Measurements from ENCODE around the gene SCAMP1.
A peak's percentile ranks its signal among the peaks of the same experiment; 100 is the strongest.

The SCAMP1 gene

DNA sequence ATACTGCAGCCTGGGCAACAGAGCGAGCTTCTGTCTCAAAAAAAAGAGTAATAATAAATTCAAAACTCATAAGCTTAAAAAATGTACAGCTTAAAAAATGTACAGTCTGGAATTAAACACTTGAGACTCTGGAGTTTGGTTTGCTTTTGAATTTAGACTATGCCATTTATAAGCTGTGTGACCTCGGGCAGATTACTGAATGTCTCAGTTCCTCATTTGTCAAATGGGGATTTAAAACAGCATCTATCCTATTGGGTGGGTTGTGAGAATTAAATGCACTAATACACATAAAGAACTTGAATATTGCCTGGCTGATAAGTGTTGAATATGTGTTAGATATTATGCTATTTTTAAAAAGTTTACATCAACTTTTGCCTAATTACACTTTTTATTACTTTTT lies 98.4 kb downstream of the SCAMP1 start:
- Histone ChIP-seq H3K9me2 (replicated peaks; ENCODE audit: insufficient read depth, low read length) (no peaks in the 10 kb centered on the region), H3K9me3 (ENCODE audit: insufficient read depth, low read length) (no peaks in the 10 kb centered on the region), H3K36me3 (ENCODE audit: low read length) (peaks cover 3% of the 10 kb centered on the region; the same call in 1 of the 2 replicates), H2AFZ (ENCODE audit: low read depth, low read length, severe bottlenecking) (no peak overlapping the region), H3K27ac (ENCODE audit: low read depth, low read length) (no peak overlapping the region), H3K79me2 (ENCODE audit: insufficient read depth, low read length) (no peaks in the 10 kb centered on the region), H3K4me2 (ENCODE audit: low read depth, low read length, poor library complexity, severe bottlenecking) (no peak overlapping the region), H3K27me3 (ENCODE audit: low read length) (no peaks in the 10 kb centered on the region), H3K4me3 (ENCODE audit: insufficient read depth, low read length, poor library complexity, severe bottlenecking) (no peak overlapping the region), H4K20me1 (ENCODE audit: low read depth, low read length) (no peaks in the 10 kb centered on the region), H3F3A (ENCODE audit: insufficient read depth) (no peaks in the 10 kb centered on the region), H3K9ac (ENCODE audit: low read length) (no peak overlapping the region)
- TF ChIP-seq CTCF (IDR thresholded peaks at IDR 0.05; ENCODE audit: insufficient read depth, low read length, poor library complexity, severe bottlenecking) (no peak), EZH2phosphoT487 (conservative IDR thresholded peaks at IDR 0.05; ENCODE audit: low read length) (no peak)

- Histone ChIP-seq H4K20me1 (ENCODE audit: low read depth, low read length) (no peaks in the 10 kb centered on the region), H3K79me2 (ENCODE audit: insufficient read depth, low read length) (no peaks in the 10 kb centered on the region), H3F3A (ENCODE audit: insufficient read depth) (peaks cover 4% of the 10 kb centered on the region; the same call in 1 of the 2 replicates), H3K36me3 (ENCODE audit: low read length) (no peaks in the 10 kb centered on the region), H3K9ac (ENCODE audit: low read length) (no peak overlapping the region), H3K9me3 (ENCODE audit: insufficient read depth, low read length) (no peaks in the 10 kb centered on the region), H3K9me2 (replicated peaks; ENCODE audit: insufficient read depth, low read length) (no peaks in the 10 kb centered on the region), H3K27ac (ENCODE audit: low read depth, low read length) (no peak overlapping the region), H3K4me2 (ENCODE audit: low read depth, low read length, poor library complexity, severe bottlenecking) (no peak overlapping the region), H3K27me3 (ENCODE audit: low read length) (no peaks in the 10 kb centered on the region), H2AFZ (ENCODE audit: low read depth, low read length, severe bottlenecking) (no peak overlapping the region), H3K4me3 (ENCODE audit: insufficient read depth, low read length, poor library complexity, severe bottlenecking) (no peak overlapping the region)
- TF ChIP-seq CTCF (IDR thresholded peaks at IDR 0.05; ENCODE audit: insufficient read depth, low read length, poor library complexity, severe bottlenecking), result no peak
- TF ChIP-seq EZH2phosphoT487 (conservative IDR thresholded peaks at IDR 0.05; ENCODE audit: low read length), result no peak
Measured at GRCh38 chr5:78467140-78467539, 106.7 kb downstream of the SCAMP1 start.

DNA sequence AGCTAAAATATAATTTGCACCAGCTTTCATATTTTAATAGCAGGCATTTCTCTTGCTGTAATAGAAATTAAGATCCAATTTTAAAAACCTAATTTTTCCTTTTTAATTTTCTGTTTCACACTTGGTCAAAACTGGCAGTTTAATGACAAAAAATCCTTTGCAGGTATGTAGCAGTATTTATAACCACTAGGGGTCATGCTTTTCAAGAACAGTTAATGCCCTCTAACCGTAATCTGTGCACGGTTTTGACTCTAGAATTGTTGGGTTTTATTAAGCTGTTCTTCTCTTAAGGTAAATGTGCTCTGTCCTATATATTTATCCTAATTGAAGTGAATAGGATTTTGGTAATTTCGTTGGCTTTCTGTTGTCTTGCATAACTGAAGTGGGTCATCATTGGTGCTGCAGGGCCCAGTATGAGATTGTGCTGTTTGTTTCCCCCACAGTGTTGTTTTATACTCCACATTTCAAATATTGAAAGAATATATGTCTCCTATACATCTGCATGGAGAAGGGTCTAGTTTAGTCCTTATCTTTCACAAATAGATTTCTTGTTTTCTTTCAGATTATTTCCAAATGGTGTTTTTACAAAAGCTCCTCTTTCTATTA lies 107.4 kb downstream of the SCAMP1 start:
- Histone ChIP-seq H3K27me3 (ENCODE audit: low read length) (no peaks in the 10 kb centered on the region), H3K4me2 (ENCODE audit: low read depth, low read length, poor library complexity, severe bottlenecking) (no peak overlapping the region), H3K4me3 (ENCODE audit: insufficient read depth, low read length, poor library complexity, severe bottlenecking) (no peak overlapping the region), H2AFZ (ENCODE audit: low read depth, low read length, severe bottlenecking) (no peak overlapping the region), H3K79me2 (ENCODE audit: insufficient read depth, low read length) (no peaks in the 10 kb centered on the region; the same call in 1 of the 2 replicates), H3K36me3 (ENCODE audit: low read length) (no peaks in the 10 kb centered on the region), H3K9ac (ENCODE audit: low read length) (no peak overlapping the region), H3K9me2 (replicated peaks; ENCODE audit: insufficient read depth, low read length) (no peaks in the 10 kb centered on the region), H4K20me1 (ENCODE audit: low read depth, low read length) (no peaks in the 10 kb centered on the region), H3K27ac (ENCODE audit: low read depth, low read length) (no peak overlapping the region), H3F3A (ENCODE audit: insufficient read depth) (peaks cover 4% of the 10 kb centered on the region; the same call in 1 of the 2 replicates), H3K9me3 (ENCODE audit: insufficient read depth, low read length) (no peaks in the 10 kb centered on the region)
- no peak for TF ChIP-seq EZH2phosphoT487 (conservative IDR thresholded peaks at IDR 0.05; ENCODE audit: low read length)
- TF ChIP-seq CTCF (IDR thresholded peaks at IDR 0.05; ENCODE audit: insufficient read depth, low read length, poor library complexity, severe bottlenecking), result peak; percentile 67
